ENCODE results near the gene FSTL5. TPM values are rescaled to one million over a fixed set of nuclear protein-coding genes. Genes with fewer than 3 reads are reported as not detected.

Gene FSTL5
- total RNA-seq, 1 experiment from 2014 or later: 29.4 TPM

DNA sequence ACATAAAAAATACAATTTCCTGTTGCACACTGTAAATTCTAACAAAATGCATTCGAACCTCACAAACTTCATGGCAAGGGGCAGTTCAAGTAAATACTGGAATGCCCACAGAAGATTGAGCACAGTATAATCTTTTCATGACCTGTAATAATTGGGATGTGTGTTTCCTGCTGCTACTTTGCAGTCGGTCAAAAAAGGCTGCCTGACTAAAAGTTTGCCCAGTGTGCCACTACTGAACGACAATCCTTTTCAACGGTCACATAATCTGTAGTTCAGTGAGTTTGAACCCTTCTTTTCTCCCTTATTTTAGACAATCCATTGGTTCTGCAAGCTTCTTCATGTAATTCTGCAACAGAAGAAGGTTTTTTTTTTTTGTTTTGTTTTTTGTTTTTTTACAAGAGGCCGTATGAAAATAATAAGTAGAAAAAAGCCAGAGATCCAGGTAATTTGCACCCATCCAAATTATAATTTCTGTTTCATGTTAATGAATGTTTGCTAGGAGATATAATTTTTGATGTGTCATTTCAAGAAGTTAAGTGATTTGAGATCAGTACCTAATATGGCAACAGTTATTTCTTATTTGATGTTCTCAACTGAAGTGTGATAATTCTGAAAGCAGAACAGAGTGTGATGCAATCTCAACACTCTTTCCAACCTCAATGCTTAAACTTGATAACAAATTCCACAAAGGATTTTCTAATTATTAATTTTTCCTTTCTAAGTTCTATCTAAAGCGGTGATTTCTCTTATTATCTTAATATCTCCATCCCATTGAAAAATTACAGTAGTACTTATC is 237.6 kb downstream of the FSTL5 start:
- H3K4me2 ChIP-seq: no peak overlapping the region
- intact Hi-C loops (cut with micrococcal nuclease; ENCODE audit: unreplicated experiment): no loop called here
- BruUV-seq (replicated peaks): no TSS peak

DNA sequence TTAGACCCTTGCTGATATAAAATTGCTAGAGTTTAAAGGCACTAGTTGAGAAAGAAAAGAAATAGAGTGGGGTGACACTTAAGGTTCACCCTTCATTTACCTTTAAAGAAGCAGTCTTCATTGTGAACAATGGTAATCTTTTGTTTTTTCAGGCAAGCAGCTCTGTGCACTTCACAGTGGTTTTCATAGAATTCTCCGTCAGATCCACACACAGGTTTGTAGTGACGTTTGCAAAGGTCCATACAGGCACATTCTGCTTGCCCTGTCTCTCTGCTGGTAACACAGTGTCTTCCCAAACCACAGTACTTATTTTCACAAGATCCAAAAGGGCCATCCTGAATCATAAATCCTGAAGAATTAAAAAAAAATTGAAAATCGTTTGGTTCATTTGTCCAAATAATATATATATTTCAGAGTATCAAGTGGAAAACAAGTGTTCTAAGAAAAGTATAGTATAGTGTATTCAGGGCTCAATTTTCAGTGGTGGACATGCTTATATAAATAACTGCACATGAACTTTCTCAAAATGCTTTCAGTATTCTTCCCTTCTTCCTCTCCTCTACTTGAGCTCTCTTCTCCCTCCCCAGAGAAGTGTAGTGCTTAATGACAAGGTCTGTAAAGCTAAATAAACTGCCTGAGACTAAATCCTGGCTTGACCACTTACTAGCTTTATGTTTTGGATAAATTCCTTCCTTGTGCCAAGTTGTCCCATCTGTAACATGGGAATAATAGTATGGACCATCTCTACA is 243.3 kb downstream of the FSTL5 start:
- H3K27ac ChIP-seq: no peak overlapping the region
- no TSS peak for BruUV-seq (replicated peaks)
- no peaks in the 10 kb centered on the region for H3F3A ChIP-seq (ENCODE audit: insufficient read depth, low read depth)
- no peak overlapping the region for H3K4me3 ChIP-seq
- H3K4me2 ChIP-seq: no peak overlapping the region
- no peaks in the 10 kb centered on the region for H3K9me2 ChIP-seq (ENCODE audit: insufficient read depth)
- no peaks in the 10 kb centered on the region for H3K4me1 ChIP-seq (replicated peaks; ENCODE audit: insufficient read depth)
- no peaks in the 10 kb centered on the region for H3K79me2 ChIP-seq (ENCODE audit: low read depth)
- H3K27me3 ChIP-seq (ENCODE audit: insufficient read depth, low read depth): no peaks in the 10 kb centered on the region
- no peaks in the 10 kb centered on the region for H3K9me3 ChIP-seq (ENCODE audit: insufficient read depth, low read depth)
- intact Hi-C loops (cut with micrococcal nuclease; ENCODE audit: unreplicated experiment): no loop called here
- peak overlapping the region; percentile 16; the same call in 1 of the 2 replicates for H2AFZ ChIP-seq
- DNase-seq: no peak
- TF ChIP-seq CTCF (conservative IDR thresholded peaks at IDR 0.05) (no peak), EZH2 (IDR thresholded peaks at IDR 0.05; ENCODE audit: low read depth) (no peak)
- ChIA-PET CTCF (no interaction called here), POLR2A (ENCODE audit: unreplicated experiment) (no interaction called here)
- no peaks in the 10 kb centered on the region for H3K36me3 ChIP-seq (ENCODE audit: low read depth)
- no peaks in the 10 kb centered on the region for H4K20me1 ChIP-seq (ENCODE audit: insufficient read depth)

More for the DNA sequence above, 237.6 kb downstream of the FSTL5 start:
- ChIA-PET POLR2A (ENCODE audit: unreplicated experiment) (no interaction called here), CTCF (no interaction called here)
- Histone ChIP-seq H3K79me2 (ENCODE audit: low read depth) (no peaks in the 10 kb centered on the region), H3K36me3 (ENCODE audit: low read depth) (no peaks in the 10 kb centered on the region), H3K27me3 (ENCODE audit: insufficient read depth, low read depth) (no peaks in the 10 kb centered on the region), H3K9me3 (ENCODE audit: insufficient read depth, low read depth) (no peaks in the 10 kb centered on the region), H3K4me1 (replicated peaks; ENCODE audit: insufficient read depth) (no peaks in the 10 kb centered on the region), H3K9me2 (ENCODE audit: insufficient read depth) (no peaks in the 10 kb centered on the region), H2AFZ (no peak overlapping the region), H3K4me3 (no peak overlapping the region), H4K20me1 (ENCODE audit: insufficient read depth) (no peaks in the 10 kb centered on the region), H3K27ac (no peak overlapping the region), H3F3A (ENCODE audit: insufficient read depth, low read depth) (no peaks in the 10 kb centered on the region)
- DNase-seq: no peak
- TF ChIP-seq EZH2 (IDR thresholded peaks at IDR 0.05; ENCODE audit: low read depth) (no peak), CTCF (conservative IDR thresholded peaks at IDR 0.05) (no peak)

DNA sequence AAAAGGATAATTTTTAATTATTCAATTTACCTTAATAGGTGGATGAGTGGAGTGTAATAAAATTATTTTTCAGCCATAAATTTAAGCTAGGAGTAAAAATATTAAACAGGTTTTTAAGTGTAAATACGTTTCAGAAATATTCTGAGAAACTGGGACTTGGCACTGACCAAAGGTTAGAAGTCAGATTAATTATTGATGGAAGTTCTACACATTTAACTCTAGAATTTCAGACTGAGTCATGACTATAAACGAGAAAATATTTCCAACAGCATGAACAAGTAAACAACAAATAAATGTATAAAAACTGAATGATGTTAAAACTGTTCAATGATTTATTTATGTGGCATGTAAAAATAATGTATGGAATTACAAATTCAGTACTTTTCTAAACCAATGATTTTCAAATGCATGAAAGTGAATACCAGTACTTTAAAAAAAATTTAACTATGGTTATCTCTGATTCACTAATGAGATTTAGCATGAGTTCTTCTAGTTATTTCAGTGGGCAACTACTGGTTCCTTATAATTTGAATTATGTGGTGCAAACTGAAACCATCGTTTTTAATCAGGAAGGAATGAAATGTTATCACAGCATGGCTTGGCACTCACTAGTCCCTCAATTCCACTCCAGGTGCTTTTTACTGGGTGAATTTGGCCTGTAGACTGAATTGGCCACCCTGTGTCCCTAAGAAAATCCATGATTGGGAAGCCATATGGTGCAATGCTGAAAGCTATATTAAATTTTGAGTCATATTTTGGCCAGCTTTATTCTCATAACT is 244.2 kb downstream of the FSTL5 start:
- Histone ChIP-seq H3K4me3 (no peak overlapping the region), H3K79me2 (ENCODE audit: low read depth) (no peaks in the 10 kb centered on the region), H3F3A (ENCODE audit: insufficient read depth, low read depth) (no peaks in the 10 kb centered on the region), H3K4me2 (no peak overlapping the region), H3K27me3 (ENCODE audit: insufficient read depth, low read depth) (no peaks in the 10 kb centered on the region), H2AFZ (peak overlapping the region; percentile 16; the same call in 1 of the 2 replicates), H3K4me1 (replicated peaks; ENCODE audit: insufficient read depth) (no peaks in the 10 kb centered on the region), H3K9me2 (ENCODE audit: insufficient read depth) (no peaks in the 10 kb centered on the region), H3K36me3 (ENCODE audit: low read depth) (no peaks in the 10 kb centered on the region), H3K9me3 (ENCODE audit: insufficient read depth, low read depth) (no peaks in the 10 kb centered on the region), H4K20me1 (ENCODE audit: insufficient read depth) (no peaks in the 10 kb centered on the region), H3K27ac (no peak overlapping the region)
- ChIA-PET POLR2A (ENCODE audit: unreplicated experiment) (no interaction called here), CTCF (no interaction called here)
- intact Hi-C loops (cut with micrococcal nuclease; ENCODE audit: unreplicated experiment): no loop called here
- no peak for TF ChIP-seq EZH2 (IDR thresholded peaks at IDR 0.05; ENCODE audit: low read depth)
- no peak for TF ChIP-seq CTCF (conservative IDR thresholded peaks at IDR 0.05)
- BruUV-seq (replicated peaks): no TSS peak
- DNase-seq: no peak
